Gastrocnemius medialis (tissue), 4 donors: ENCODE results near the gene ZNF793. TPM values are rescaled to one million over a fixed set of nuclear protein-coding genes. Genes with fewer than 3 reads are reported as not detected.

Experiments
- ATAC-seq, 2 donors: fragments of 150-250 bp; one replicate each; pipeline ENCODE4 v1.9.1; 2016
- DNase-seq, 2 donors: peaks; one replicate each; pipeline ENCODE4 v3.0.0-alpha.2; 2019
- H3K27ac ChIP-seq, 4 donors: fragments of 200-600 bp; sonication (generic); 1 replicate in 1 of 4; 2 replicates in 3 of 4; pipeline ENCODE4 v1.5.1; 2016 to 2018; ENCODE audit warnings: mild to moderate bottlenecking in 2 of 4, moderate library complexity in 1 of 4
- H3K27me3 ChIP-seq, 3 donors: fragments of 200-600 bp; sonication (generic) in 2 of 3; 1 replicate in 1 of 3; 2 replicates in 2 of 3; pipeline versions ENCODE4 v1.5.1 to v1.6.0; 2016 to 2019; ENCODE audit warnings: mild to moderate bottlenecking in 1 of 3, moderate library complexity in 1 of 3
- H3K36me3 ChIP-seq, 2 donors: fragments of 200-600 bp; sonication (generic) in 1 of 2; one replicate each; pipeline ENCODE4 v1.5.1; 2017 to 2018
- H3K4me1 ChIP-seq, 2 donors: fragments of 200-600 bp; sonication (generic) in 1 of 2; one replicate each; pipeline ENCODE4 v1.5.1; 2016 to 2017; ENCODE audit warnings: mild to moderate bottlenecking in 2 of 2
- H3K4me3 ChIP-seq, 4 donors: fragments of 200-600 bp; sonication (generic) in 3 of 4; 1 replicate in 1 of 4; 2 replicates in 3 of 4; pipeline ENCODE4 v1.5.1; 2016 to 2019; ENCODE audit warnings: mild to moderate bottlenecking in 2 of 4
- H3K9me3 ChIP-seq, 3 donors: fragments of 200-600 bp; sonication (generic) in 2 of 3; 1 replicate in 1 of 3; 2 replicates in 2 of 3; pipeline ENCODE4 v1.5.1; 2016 to 2019
- CTCF ChIP-seq, 5 experiments: fragments of 450-650 bp in 3 of 5; fragments of 200-600 bp in 2 of 5; sonication (generic) in 2 of 5; IDR thresholded peaks in 4 of 5; conservative IDR thresholded peaks in 1 of 5; 1 replicate in 4 of 5; 2 replicates in 1 of 5; pipeline ENCODE4 v1.5.1; 2016 to 2019; ENCODE audit warnings: antibody characterized with exemption in 5 of 5, mild to moderate bottlenecking in 3 of 5, moderate library complexity in 3 of 5
- POLR2A ChIP-seq, 2 donors: fragments of 450-650 bp; IDR thresholded peaks; one replicate each; pipeline ENCODE4 v1.6.1; 2017; ENCODE audit warnings: antibody characterized with exemption in 2 of 2, mild to moderate bottlenecking in 2 of 2, moderate library complexity in 2 of 2
- in situ Hi-C, 4 donors: fragments of 200-750 bp; cut with MboI; loops; one replicate each; pipeline versions ENCODE4 v1.15.0 to v1.8.0; 2017; ENCODE audit warnings: low sequenced_read_pairs in 4 of 4
- intact Hi-C: fragments of 100-400 bp; cut with DNase I; formaldehyde crosslinking; loops from one replicate; pipeline ENCODE4 v1.15.1; 2023; ENCODE audit warnings: low total_unique reads
- total RNA-seq, 4 donors: library from RNA; depleted of rRNA; stranded (reverse); fragments of >200 nt; gene quantifications; one replicate each; pipeline versions ENCODE4 v1.1.0 to v1.2.3, GENCODE V29; 2016

Gene ZNF793
- total RNA-seq, result 1 to 10 TPM in 2 of 4 donors, under 1 TPM in 2; 0.19 to 1.2 (median 0.76) TPM

DNA sequence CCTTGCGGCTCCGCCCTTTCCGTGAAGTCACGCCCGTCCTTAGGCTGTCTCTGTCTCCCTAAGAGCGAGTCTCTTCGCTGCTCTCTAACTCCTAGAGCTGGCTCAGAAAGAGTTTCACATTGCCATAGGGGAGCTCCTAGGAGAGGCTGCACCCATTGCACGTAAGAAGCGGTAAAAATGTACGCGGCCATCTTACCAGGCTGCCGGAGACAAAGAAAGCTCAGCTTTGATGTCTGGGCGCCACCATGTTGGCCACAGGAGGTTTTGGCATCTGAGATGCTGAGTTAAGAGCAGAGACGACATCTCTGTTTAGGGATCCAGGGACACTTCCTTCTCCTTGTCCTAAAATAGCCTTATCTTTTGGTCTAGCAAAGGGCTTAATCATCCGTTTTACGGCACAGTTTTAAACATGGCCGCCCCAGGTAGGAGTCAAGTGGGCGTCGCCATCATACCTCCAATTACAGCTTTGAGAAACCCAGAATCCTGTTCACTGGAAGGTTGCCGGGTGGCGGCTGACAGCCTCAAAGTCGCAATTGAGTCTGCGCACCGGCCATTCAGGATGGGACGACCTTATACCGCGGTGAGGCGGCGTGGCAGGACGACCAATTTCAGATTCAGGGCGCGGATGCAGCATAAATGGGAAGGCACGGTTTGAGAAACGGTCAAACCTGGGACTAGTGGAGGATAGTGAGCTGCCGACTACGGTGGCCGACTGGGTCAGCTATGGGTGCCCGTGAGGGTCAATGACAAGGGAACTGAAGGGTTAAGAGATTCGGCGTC is at the start of gene ZNF793:
Gene ZNF793 (plus strand): TSS at position 553 of the 780 bp plus-strand sequence. CDS start 16,501 bp downstream, outside the sequence.
- peak within 1 kb of the TSS; percentile 78 to 85 (median 82) for H3K27ac ChIP-seq
- TF ChIP-seq POLR2A (IDR thresholded peaks at IDR 0.05), result peak in 1 of 2 donors; percentile 7
- peak in 1 of 5 experiments; percentile 28 for TF ChIP-seq CTCF (IDR thresholded peaks at IDR 0.05 in 4 of 5, conservative IDR thresholded peaks at IDR 0.05 in 1 of 5)
- DNase-seq (peak; percentile 26 to 58), ATAC-seq (peak; percentile 87 to 92)
- H3K4me1 ChIP-seq, result peaks cover 0 to 4% of the 10 kb centered on the region in 2 donors
- peaks cover 0 to 3% (median 0%) of the 10 kb centered on the region in 3 donors for H3K9me3 ChIP-seq
- intact Hi-C loops, result loop anchor here (1.0 to 5.0 kb wide), 4 partner anchors 40 to 334 kb away; partner anchors contain the start of genes ZNF383, ZNF540, ZNF569 and ZNF571
- peaks cover 0 to 23% of the 10 kb centered on the region in 2 donors for H3K36me3 ChIP-seq
- peak within 1 kb of the TSS; percentile 59 to 78 (median 76) for H3K4me3 ChIP-seq
- no peaks in the 10 kb centered on the region for H3K27me3 ChIP-seq
- in situ Hi-C loops, result no loop called here

DNA sequence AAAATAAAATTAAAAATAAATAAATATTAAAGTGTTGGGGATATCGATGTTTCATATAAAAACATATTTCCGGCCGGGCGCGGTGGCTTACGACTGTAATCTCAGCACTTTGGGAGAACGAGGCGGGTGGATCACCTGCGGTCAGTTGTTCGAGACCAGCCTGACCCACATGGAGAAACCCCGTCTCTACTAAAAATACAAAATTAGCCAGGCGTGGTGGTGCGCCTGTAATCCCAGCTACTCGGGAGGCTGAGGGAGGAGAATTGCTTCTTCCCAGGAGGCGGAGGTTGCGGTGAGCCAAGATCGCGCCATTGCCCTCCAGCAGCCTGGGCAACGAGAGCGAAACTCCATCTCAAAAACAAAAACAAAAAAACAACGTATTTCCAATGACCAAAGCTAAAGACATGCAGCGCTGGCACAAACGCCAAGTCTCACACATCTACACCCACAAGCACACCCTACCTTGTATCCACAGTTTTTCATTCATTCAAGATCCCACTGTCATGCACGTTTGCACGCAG is 40.4 kb upstream of the ZNF793 start:
- peak overlapping the region; percentile 84 to 92 (median 88) for H3K27ac ChIP-seq
- no peak for DNase-seq
- ATAC-seq, result no peak
- TF ChIP-seq POLR2A (IDR thresholded peaks at IDR 0.05), result no peak
- no peak for TF ChIP-seq CTCF (IDR thresholded peaks at IDR 0.05 in 4 of 5, conservative IDR thresholded peaks at IDR 0.05 in 1 of 5)
- H3K27me3 ChIP-seq, result no peaks in the 10 kb centered on the region
- H3K4me1 ChIP-seq, result peaks cover 14 to 16% of the 10 kb centered on the region in 2 donors
- intact Hi-C loops, result loop anchor here (2.0 to 5.0 kb wide), 8 partner anchors 40 to 938 kb away; partner anchors contain the start of genes ZFP30, ZNF260, ZNF420 and ZNF567
- H3K4me3 ChIP-seq, result peak overlapping the region; percentile 87 to 90 (median 88)
- peaks cover 2 to 45% of the 10 kb centered on the region in 2 donors for H3K36me3 ChIP-seq
- in situ Hi-C loops, result loop anchor here in 3 of 4 donors (10.0 to 25.0 kb wide), 4 partner anchors 92 to 632 kb away; partner anchors contain the start of genes ZNF383 (in 1 of the 3), ZNF527 (in 1 of the 3), ZNF585B (in 1 of the 3) and ZNF790 (in 1 of the 3)
- peaks cover 0 to 8% (median 7%) of the 10 kb centered on the region in 3 donors for H3K9me3 ChIP-seq

DNA sequence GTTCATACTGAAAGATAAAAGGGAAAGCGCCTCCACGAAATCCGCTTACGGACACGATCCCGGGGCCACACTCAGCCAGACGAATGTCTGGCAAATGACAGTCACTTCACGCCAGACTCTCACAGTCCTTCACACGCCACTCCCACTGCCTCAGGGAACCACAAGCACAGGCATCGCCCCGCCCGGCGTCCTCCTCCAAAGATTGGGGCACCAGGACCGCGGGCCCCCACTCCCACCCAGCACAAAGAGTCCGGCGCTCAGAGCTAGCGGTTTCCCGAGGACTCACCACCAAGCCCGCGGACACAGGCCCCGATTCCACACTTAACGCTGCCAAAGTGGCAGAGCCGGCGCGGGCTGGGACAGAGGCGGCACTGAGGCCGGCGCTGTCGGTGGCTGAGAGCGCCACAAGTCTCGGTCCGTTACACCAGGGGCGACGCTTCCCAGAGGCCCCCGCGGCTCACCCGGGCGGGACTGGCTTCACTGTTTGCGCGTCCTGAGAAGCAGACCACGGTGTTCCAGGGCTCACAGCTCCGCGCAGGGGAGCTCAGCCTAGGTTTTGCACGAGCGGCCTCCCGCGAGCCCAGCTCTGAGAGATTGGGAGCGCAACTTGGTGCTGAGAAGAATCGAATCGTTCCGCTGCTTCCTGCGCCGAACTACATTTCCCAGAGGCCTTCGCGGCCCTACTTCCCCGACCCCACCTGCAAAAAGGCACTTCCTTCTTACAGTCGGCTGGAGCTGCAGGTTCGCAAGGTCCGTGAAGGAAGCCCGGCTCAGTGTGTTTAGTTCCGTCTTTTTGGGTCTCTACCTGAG is 39.7 kb upstream of the ZNF793 start, which contains the start of gene ZNF569:
Gene ZNF569 (minus strand): TSS at position 647 of the 810 bp plus-strand sequence. CDS start 22,523 bp downstream, outside the sequence.
- in situ Hi-C loops, result loop anchor here in 3 of 4 donors (10.0 to 25.0 kb wide), 4 partner anchors 92 to 632 kb away; partner anchors contain the start of genes ZNF383 (in 1 of the 3), ZNF527 (in 1 of the 3), ZNF585B (in 1 of the 3) and ZNF790 (in 1 of the 3)

More for the DNA sequence above, 39.7 kb upstream of the ZNF793 start, which contains the start of gene ZNF569:
- intact Hi-C loops, result loop anchor here (1.0 to 5.0 kb wide), 15 partner anchors 40 to 938 kb away; partner anchors contain the start of genes ZFP30, ZNF260, ZNF345 and ZNF420
- Histone ChIP-seq H3K9me3 (peaks cover 0 to 8% (median under 1%) of the 10 kb centered on the region in 3 donors), H3K27me3 (no peaks in the 10 kb centered on the region), H3K4me1 (peaks cover 14 to 16% of the 10 kb centered on the region in 2 donors), H3K27ac (peak within 1 kb of the TSS; percentile 84 to 92 (median 88)), H3K4me3 (peak within 1 kb of the TSS; percentile 87 to 90 (median 88)), H3K36me3 (peaks cover 2 to 45% of the 10 kb centered on the region in 2 donors)
- peak; percentile 86 to 89 for DNase-seq
- ATAC-seq, result peak; percentile 91 to 92
- TF ChIP-seq POLR2A (IDR thresholded peaks at IDR 0.05) (peak; percentile 20 to 28), CTCF (IDR thresholded peaks at IDR 0.05 in 4 of 5, conservative IDR thresholded peaks at IDR 0.05 in 1 of 5) (peak in 1 of 5 experiments; percentile 16)
